Tibial nerve (tissue), 4 donors: Measurements from ENCODE around the gene SLC22A25. TPM values are rescaled to one million over a fixed set of nuclear protein-coding genes. Genes with fewer than 3 reads are reported as not detected.

Experiments
- DNase-seq, 2 donors: peaks; one replicate each; pipeline ENCODE4 v3.0.0-alpha.2; 2019; ENCODE audit warnings: low spot score in 2 of 2
- H3K27ac ChIP-seq, 4 donors: fragments of 200-600 bp; sonication (generic) in 3 of 4; one replicate each; pipeline ENCODE4 v1.5.1; 2017 to 2019; ENCODE audit warnings: mild to moderate bottlenecking in 1 of 4
- H3K27me3 ChIP-seq, 2 donors: fragments of 200-600 bp; sonication (generic) in 1 of 2; one replicate each; pipeline versions ENCODE4 v1.5.1 to v1.6.0; 2017 to 2019
- H3K36me3 ChIP-seq, 3 donors: fragments of 200-600 bp; sonication (generic); one replicate each; pipeline ENCODE4 v1.5.1; 2018 to 2019
- H3K4me1 ChIP-seq, 4 donors: fragments of 200-600 bp; sonication (generic) in 3 of 4; one replicate each; pipeline ENCODE4 v1.5.1; 2017 to 2019
- H3K4me3 ChIP-seq, 4 donors: fragments of 200-600 bp; sonication (generic) in 3 of 4; one replicate each; pipeline ENCODE4 v1.5.1; 2017 to 2019; ENCODE audit warnings: mild to moderate bottlenecking in 1 of 4, moderate library complexity in 1 of 4
- H3K9me3 ChIP-seq, 4 donors: fragments of 200-600 bp; sonication (generic) in 3 of 4; one replicate each; pipeline ENCODE4 v1.5.1; 2017 to 2019
- CTCF ChIP-seq, 5 experiments: fragments of 200-600 bp in 3 of 5; fragments of 450-650 bp in 2 of 5; sonication (generic) in 3 of 5; IDR thresholded peaks; one replicate each; pipeline ENCODE4 v1.5.1; 2016 to 2019; ENCODE audit warnings: antibody characterized with exemption in 5 of 5, mild to moderate bottlenecking in 3 of 5, moderate library complexity in 2 of 5
- EP300 ChIP-seq, 2 donors: sonication (generic); formaldehyde crosslinking; IDR thresholded peaks; one replicate each; pipeline ENCODE4 v1.6.1; 2017; ENCODE audit warnings: antibody characterized with exemption in 2 of 2, mild to moderate bottlenecking in 1 of 2
- POLR2A ChIP-seq, 2 donors: fragments of 450-650 bp; IDR thresholded peaks; one replicate each; pipeline ENCODE4 v1.6.1; 2017; ENCODE audit warnings: antibody characterized with exemption in 2 of 2, mild to moderate bottlenecking in 2 of 2, moderate library complexity in 2 of 2
- WGBS, 2 donors: methylation state at CpG; one replicate each; pipeline ENCODE4 v1.1.5; 2018; 5-methylcytosine and 5-hydroxymethylcytosine counted together
- total RNA-seq, 4 donors: library from RNA; depleted of rRNA; stranded (reverse); fragments of >200 nt; gene quantifications; one replicate each; pipeline ENCODE4 v1.1.0, GENCODE V29; 2016

The SLC22A25 gene
- total RNA-seq, 4 donors from 2014 or later = not detected

GRCh38 chr11:63210111-63210510 is 33.3 kb downstream of the SLC22A25 start:
- no peak for DNase-seq
- no peaks in the 10 kb centered on the region for H3K36me3 ChIP-seq
- WGBS, 2 donors = 34 to 39% methylated on average over 3 of the region's 3 CpGs
- TF ChIP-seq CTCF (IDR thresholded peaks at IDR 0.05) (no peak), EP300 (IDR thresholded peaks at IDR 0.05) (no peak), POLR2A (IDR thresholded peaks at IDR 0.05) (no peak)
- H3K27me3 ChIP-seq = no peaks in the 10 kb centered on the region
- H3K27ac ChIP-seq = no peak overlapping the region
- peaks cover 0 to 7% (median 0%) of the 10 kb centered on the region in 4 donors for H3K9me3 ChIP-seq
- no peak overlapping the region for H3K4me3 ChIP-seq
- no peaks in the 10 kb centered on the region for H3K4me1 ChIP-seq

Other genes with a start within 250 kb of the SLC22A25 start
- not detected for gene SLC22A8, start 227.8 kb downstream of the SLC22A25 start, total RNA-seq
- gene SLC22A24, start 99.4 kb downstream of the SLC22A25 start, total RNA-seq = not detected
- not detected for gene SLC22A9, start 126.2 kb upstream of the SLC22A25 start, total RNA-seq
- gene PLAAT5, start 247.6 kb upstream of the SLC22A25 start, total RNA-seq = 10 to 100 TPM in 2 of 4 donors, 1 to 10 TPM in 2; 6.7 to 15.3 (median 10.1) TPM